Lung (tissue), 12 donors: ENCODE measurements around the gene TMEM181. TPM values are rescaled to one million over a fixed set of nuclear protein-coding genes. Genes with fewer than 3 reads are reported as not detected.

ENCODE experiments used
- ATAC-seq: fragments of 200-7000 bp; cut with Tn5 transposase; one replicate; pipeline ENCODE4 v1.9.1; 2020; ENCODE audit warnings: moderate number of reproducible peaks; ENCODE audit not compliant: insufficient read depth, low FRiP score
- DNase-seq, 3 donors: peaks; one replicate each; pipeline ENCODE4 v3.0.0-alpha.2; 2013 to 2017
- H3K27ac ChIP-seq, 2 donors: one replicate each; pipeline ENCODE4 v1.5.1; 2013; ENCODE audit warnings: mild to moderate bottlenecking in 2 of 2, moderate library complexity in 2 of 2, control low read depth in 1 of 2, inconsistent platforms in 1 of 2, low read depth in 1 of 2, low read length in 1 of 2
- H3K27me3 ChIP-seq, 3 donors: one replicate each; pipeline ENCODE4 v1.5.1; 2013; ENCODE audit warnings: low read length in 2 of 3; ENCODE audit not compliant: control insufficient read depth in 3 of 3, insufficient read depth in 3 of 3
- H3K36me3 ChIP-seq, 4 donors: one replicate each; pipeline ENCODE4 v1.5.1; 2013; ENCODE audit warnings: low read length in 4 of 4, mild to moderate bottlenecking in 1 of 4, moderate library complexity in 1 of 4; ENCODE audit not compliant: control insufficient read depth in 4 of 4, insufficient read depth in 4 of 4
- H3K4me1 ChIP-seq, 5 donors: one replicate each; pipeline ENCODE4 v1.5.1; 2013; ENCODE audit warnings: low read length in 5 of 5, mild to moderate bottlenecking in 2 of 5, moderate library complexity in 1 of 5; ENCODE audit not compliant: control insufficient read depth in 5 of 5, insufficient read depth in 5 of 5
- H3K4me3 ChIP-seq: one replicate; pipeline ENCODE4 v1.5.1; 2013; ENCODE audit warnings: mild to moderate bottlenecking, control low read depth, moderate library complexity
- H3K9ac ChIP-seq, 2 donors: one replicate each; pipeline ENCODE4 v1.5.1; 2013; ENCODE audit warnings: low read length in 2 of 2, control low read depth in 1 of 2; ENCODE audit not compliant: insufficient read depth in 1 of 2
- H3K9me3 ChIP-seq, 4 donors: one replicate each; pipeline ENCODE4 v1.5.1; 2013; ENCODE audit warnings: low read length in 3 of 4, mild to moderate bottlenecking in 1 of 4, moderate library complexity in 1 of 4; ENCODE audit not compliant: control insufficient read depth in 4 of 4, insufficient read depth in 3 of 4
- WGBS, 2 donors: extraction: QIAGEN DNeasy Blood & Tissue Kit; methylation state at CpG; one replicate each; pipeline ENCODE4 v1.1.7; 2013; 5-methylcytosine and 5-hydroxymethylcytosine counted together
- polyA plus RNA-seq, 2 donors: library from polyadenylated mRNA; stranded (reverse); fragments of 200-250 nt; gene quantifications; one replicate each; pipeline ENCODE4 v1.2.1, GENCODE V29; 2013
- total RNA-seq, 2 donors: library from RNA; depleted of rRNA in 1 of 2; stranded (reverse); fragments of >200 nt in 1 of 2; gene quantifications; one replicate each; pipeline ENCODE4 v1.2.1, GENCODE V29; 2014 to 2021
- TF ChIP-seq, protein P1 (sequence below): IDR thresholded peaks from 2 replicates; pipeline ENCODE4 v1.5.1; 2012; ENCODE audit warnings: mild to moderate bottlenecking; ENCODE audit errors: control extremely low read depth, extremely low read depth
- donor health status: control.
- donor health status: control.
- donor health status: Bipolar disorder and iron deficiency.
- donor health status: healthy.
- donor health status: DM: yes; HTN: yes; CAD: no.

Gene TMEM181
- total and polyA plus RNA-seq, 4 donors, result 14.5 to 28.5 (median 20.5) TPM

DNA sequence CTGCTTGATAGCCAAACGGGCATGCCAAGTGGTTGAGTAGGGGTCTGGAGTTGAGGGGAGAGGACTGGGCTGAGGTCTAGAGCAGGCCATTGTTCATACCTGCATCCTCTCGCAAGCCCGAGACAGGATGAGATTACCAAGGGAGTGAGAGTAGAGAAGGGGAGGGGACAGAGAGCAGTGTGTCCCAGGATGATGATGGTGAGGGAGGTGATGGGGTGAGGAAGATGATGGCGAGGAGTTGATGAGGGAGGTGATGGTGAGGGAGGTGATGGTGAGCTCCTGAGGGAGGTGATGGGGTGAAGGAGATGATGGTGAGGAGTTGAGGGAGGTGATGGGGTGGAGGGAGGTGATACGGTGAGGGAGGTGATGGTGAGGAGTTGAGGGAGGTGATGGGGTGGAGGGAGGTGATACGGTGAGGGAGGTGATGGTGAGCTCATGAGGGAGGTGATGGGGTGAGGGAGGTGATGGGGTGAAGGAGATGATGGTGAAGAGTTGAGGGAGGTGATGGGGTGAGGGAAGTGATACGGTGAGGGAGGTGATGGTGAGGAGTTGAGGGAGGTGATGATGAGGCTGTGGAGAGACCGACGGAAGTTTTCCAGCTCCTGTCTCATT lies 6.4 kb downstream of the TMEM181 start:
- no peak for DNase-seq
- Histone ChIP-seq H3K27me3 (no peaks in the 10 kb centered on the region), H3K4me3 (no peak overlapping the region), H3K9ac (no peak overlapping the region), H3K9me3 (no peaks in the 10 kb centered on the region), H3K27ac (no peak overlapping the region), H3K4me1 (peaks cover under 1 to 15% (median 3%) of the 10 kb centered on the region in 5 donors), H3K36me3 (peaks cover 0 to 2% (median 1%) of the 10 kb centered on the region in 4 donors)
- TF ChIP-seq, protein P1, sequence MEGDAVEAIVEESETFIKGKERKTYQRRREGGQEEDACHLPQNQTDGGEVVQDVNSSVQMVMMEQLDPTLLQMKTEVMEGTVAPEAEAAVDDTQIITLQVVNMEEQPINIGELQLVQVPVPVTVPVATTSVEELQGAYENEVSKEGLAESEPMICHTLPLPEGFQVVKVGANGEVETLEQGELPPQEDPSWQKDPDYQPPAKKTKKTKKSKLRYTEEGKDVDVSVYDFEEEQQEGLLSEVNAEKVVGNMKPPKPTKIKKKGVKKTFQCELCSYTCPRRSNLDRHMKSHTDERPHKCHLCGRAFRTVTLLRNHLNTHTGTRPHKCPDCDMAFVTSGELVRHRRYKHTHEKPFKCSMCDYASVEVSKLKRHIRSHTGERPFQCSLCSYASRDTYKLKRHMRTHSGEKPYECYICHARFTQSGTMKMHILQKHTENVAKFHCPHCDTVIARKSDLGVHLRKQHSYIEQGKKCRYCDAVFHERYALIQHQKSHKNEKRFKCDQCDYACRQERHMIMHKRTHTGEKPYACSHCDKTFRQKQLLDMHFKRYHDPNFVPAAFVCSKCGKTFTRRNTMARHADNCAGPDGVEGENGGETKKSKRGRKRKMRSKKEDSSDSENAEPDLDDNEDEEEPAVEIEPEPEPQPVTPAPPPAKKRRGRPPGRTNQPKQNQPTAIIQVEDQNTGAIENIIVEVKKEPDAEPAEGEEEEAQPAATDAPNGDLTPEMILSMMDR, result no peak
- no peak for ATAC-seq
- 96 to 97% methylated on average over 9 of the region's 9 CpGs for WGBS, 2 donors

DNA sequence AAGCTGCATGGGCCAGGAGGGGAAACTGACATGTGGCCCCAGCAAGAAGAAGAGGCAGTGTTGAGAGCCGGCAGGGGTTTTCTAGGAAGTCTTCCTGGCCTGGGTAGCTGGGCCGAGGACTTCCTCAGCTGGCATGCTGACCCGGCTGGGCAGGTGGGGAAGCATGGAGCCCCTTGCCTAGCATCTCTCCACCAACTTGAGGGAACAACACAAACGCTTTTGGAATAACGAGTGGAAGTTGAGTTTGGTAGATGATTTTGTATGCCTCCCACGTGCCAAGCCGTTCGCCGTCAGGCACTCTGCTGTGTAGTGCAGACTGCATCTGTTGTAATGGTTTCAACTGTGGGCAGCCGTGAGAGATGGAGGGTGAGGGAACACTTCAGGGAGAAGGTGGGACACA lies 7.3 kb downstream of the TMEM181 start:
- H3K9me3 ChIP-seq, result no peaks in the 10 kb centered on the region
- H3K27ac ChIP-seq, result no peak overlapping the region
- H3K36me3 ChIP-seq, result peaks cover 0 to 2% (median 1%) of the 10 kb centered on the region in 4 donors
- TF ChIP-seq, protein P1, result no peak
- peaks cover 0 to 14% (median 0%) of the 10 kb centered on the region in 5 donors for H3K4me1 ChIP-seq
- H3K27me3 ChIP-seq, result no peaks in the 10 kb centered on the region
- no peak overlapping the region for H3K4me3 ChIP-seq
- DNase-seq, result no peak
- WGBS, 2 donors, result 86 to 91% methylated on average over 10 of the region's 10 CpGs
- H3K9ac ChIP-seq, result no peak overlapping the region
- ATAC-seq, result no peak

DNA sequence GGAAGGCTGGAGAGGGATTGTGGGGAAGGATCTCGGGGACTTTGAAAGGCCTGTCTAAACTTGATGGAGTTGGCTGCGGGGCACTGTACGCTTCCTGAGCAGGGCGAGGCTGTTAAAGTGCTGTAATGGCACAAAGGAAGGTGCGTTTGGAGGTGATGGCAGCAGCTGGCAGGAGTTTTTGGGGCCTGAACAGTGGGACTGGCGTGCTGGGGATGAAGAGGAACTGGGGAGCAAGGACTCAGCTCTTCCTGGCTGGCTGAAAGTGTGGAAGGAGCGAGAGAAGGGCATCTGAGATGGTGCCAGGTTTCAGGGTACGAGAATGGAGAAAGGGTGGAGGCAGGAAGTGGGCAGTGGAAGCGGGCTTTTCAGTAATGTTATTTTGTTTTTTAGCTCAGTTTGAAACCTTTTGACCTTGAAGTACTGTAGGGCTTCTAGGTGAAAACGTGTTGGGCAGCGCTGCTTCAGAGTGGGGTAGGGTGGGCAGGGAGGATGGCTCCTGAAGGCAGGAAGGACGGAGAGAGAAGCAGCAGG lies 8.0 kb downstream of the TMEM181 start:
- Histone ChIP-seq H3K9me3 (no peaks in the 10 kb centered on the region), H3K27ac (no peak overlapping the region), H3K9ac (no peak overlapping the region), H3K27me3 (no peaks in the 10 kb centered on the region), H3K36me3 (peaks cover 0 to 2% (median 0%) of the 10 kb centered on the region in 4 donors), H3K4me1 (peaks cover 0 to 17% (median 0%) of the 10 kb centered on the region in 5 donors), H3K4me3 (no peak overlapping the region)
- DNase-seq (no peak), ATAC-seq (no peak)
- TF ChIP-seq, protein P1, result no peak
- WGBS, 2 donors, result 44 to 65% methylated on average over 12 of the region's 12 CpGs
